HepG2 (cell line): Measurements from ENCODE around the gene SETD1A. TPM values are rescaled to one million over a fixed set of nuclear protein-coding genes. Genes with fewer than 3 reads are reported as not detected.

ENCODE experiments used
- BRCA1 ChIP-seq: sonication (generic); formaldehyde crosslinking; IDR thresholded peaks from 2 replicates; pipeline ENCODE4 v1.4.0; 2020; ENCODE audit warnings: missing genetic modification reagents
- CHCHD3 ChIP-seq: sonication (generic); formaldehyde crosslinking; IDR thresholded peaks from 2 replicates; pipeline ENCODE4 v1.8.0; 2022; ENCODE audit warnings: mild to moderate bottlenecking, missing genetic modification reagents, moderate library complexity
- DNMT1 ChIP-seq: sonication (generic); formaldehyde crosslinking; IDR thresholded peaks from 2 replicates; pipeline ENCODE4 v1.5.1; 2020; ENCODE audit warnings: mild to moderate bottlenecking, missing genetic modification reagents
- FOXO4 ChIP-seq: sonication (generic); formaldehyde crosslinking; conservative IDR thresholded peaks from 2 replicates; pipeline ENCODE4 v1.8.1; 2023; ENCODE audit warnings: missing genetic modification reagents
- HNRNPUL1 ChIP-seq: fragments of 200-400 bp; formaldehyde crosslinking; IDR thresholded peaks from 2 replicates; pipeline ENCODE4 v1.6.1; 2017; ENCODE audit warnings: low read depth, mild to moderate bottlenecking, low read length, moderate library complexity
- IRF9 ChIP-seq: sonication (generic); formaldehyde crosslinking; IDR thresholded peaks from 2 replicates; pipeline ENCODE4 v1.8.0; 2022; ENCODE audit warnings: missing genetic modification reagents, mild to moderate bottlenecking, borderline replicate concordance
- JUNB ChIP-seq: sonication (generic); formaldehyde crosslinking; IDR thresholded peaks from 2 replicates; pipeline ENCODE4 v1.8.0; 2022; ENCODE audit warnings: missing genetic modification reagents, mild to moderate bottlenecking, borderline replicate concordance
- MLLT10 ChIP-seq: sonication (generic); formaldehyde crosslinking; IDR thresholded peaks from 2 replicates; pipeline ENCODE4 v1.4.0; 2020; ENCODE audit warnings: missing genetic modification reagents
- MTF2 ChIP-seq: sonication (generic); formaldehyde crosslinking; IDR thresholded peaks from 2 replicates; pipeline ENCODE4 v1.5.0; 2020; ENCODE audit warnings: missing genetic modification reagents, borderline replicate concordance
- POLR2A ChIP-seq, 2 experiments: IDR thresholded peaks; 2 replicates each; pipeline ENCODE4 v1.6.1; 2011; ENCODE audit warnings: low read depth in 2 of 2, low read length in 2 of 2, mild to moderate bottlenecking in 1 of 2, moderate library complexity in 1 of 2; ENCODE audit not compliant: insufficient read depth in 1 of 2
- RARA ChIP-seq: IDR thresholded peaks from 2 replicates; pipeline ENCODE4 v1.6.1; 2016; ENCODE audit warnings: missing genetic modification reagents, missing compliant biosample characterization
- SOX6 ChIP-seq, 2 experiments: fragments of 450-650 bp in 1 of 2; sonication (generic) in 1 of 2; formaldehyde crosslinking in 1 of 2; IDR thresholded peaks; 2 replicates each; pipeline versions ENCODE4 v1.4.0 to v1.6.1; 2017 to 2020; ENCODE audit warnings: antibody characterized with exemption in 1 of 2, mild to moderate bottlenecking in 1 of 2, missing genetic modification reagents in 1 of 2
- TEAD3 ChIP-seq: optimal IDR thresholded peaks from 2 replicates; pipeline ENCODE3; 2016; ENCODE audit warnings: borderline replicate concordance
- ZNF335 ChIP-seq: sonication (generic); formaldehyde crosslinking; IDR thresholded peaks from 2 replicates; pipeline ENCODE4 v1.4.0; 2020; ENCODE audit warnings: missing genetic modification reagents
- ZNF546 ChIP-seq: sonication (generic); formaldehyde crosslinking; conservative IDR thresholded peaks from 2 replicates; pipeline ENCODE4 v1.8.1; 2023; ENCODE audit warnings: mild to moderate bottlenecking, missing genetic modification reagents
- ZNF549 ChIP-seq: sonication (generic); formaldehyde crosslinking; IDR thresholded peaks from 2 replicates; pipeline ENCODE4 v1.5.0; 2020; ENCODE audit warnings: missing genetic modification reagents
- ZNF607 ChIP-seq: sonication (generic); formaldehyde crosslinking; IDR thresholded peaks from 2 replicates; pipeline ENCODE4 v1.5.1; 2020; ENCODE audit warnings: missing genetic modification reagents, mild to moderate bottlenecking, borderline replicate concordance
- ZNF614 ChIP-seq: IDR thresholded peaks from 2 replicates; pipeline ENCODE4 v1.6.1; 2018; ENCODE audit warnings: missing biosample characterization, missing genetic modification reagents, inconsistent platforms, borderline replicate concordance
- ZNF883 ChIP-seq: sonication (generic); formaldehyde crosslinking; IDR thresholded peaks from 2 replicates; pipeline ENCODE4 v1.5.1; 2020; ENCODE audit warnings: mild to moderate bottlenecking, missing genetic modification reagents; ENCODE audit errors: not compliant biosample characterization
- polyA plus RNA-seq, 8 experiments: library from polyadenylated mRNA; depleted of rRNA in 3 of 8; stranded (reverse) in 7 of 8; unstranded in 1 of 8; fragments of >200 nt; fragmentation: Illumina TruSeq in 4 of 8; extraction: Trizol in 4 of 8; gene quantifications; 2 replicates each; pipeline versions ENCODE4 v1.2.1 to v1.2.3, GENCODE V29; 2011 to 2016; ENCODE audit warnings: low read depth in 4 of 8, missing spikeins in 1 of 8, mixed read lengths in 1 of 8; ENCODE audit not compliant: insufficient read depth in 1 of 8
- total RNA-seq, 5 experiments: library from RNA; depleted of rRNA; stranded (reverse); fragments of >200 nt; fragmentation: Illumina TruSeq; extraction: Trizol; gene quantifications; 2 replicates each; pipeline ENCODE4 v1.2.3, GENCODE V29; 2016; ENCODE audit warnings: low read depth in 1 of 5
- TF ChIP-seq, protein P1 (sequence below): sonication (generic); IDR thresholded peaks from 2 replicates; pipeline ENCODE4 v1.6.1; 2016; ENCODE audit warnings: low read depth, borderline replicate concordance
- TF ChIP-seq, protein P2 (sequence below): sonication (generic); formaldehyde crosslinking; IDR thresholded peaks from 2 replicates; pipeline ENCODE4 v1.8.1; 2023; ENCODE audit warnings: mild to moderate bottlenecking, missing genetic modification reagents
- TF ChIP-seq, protein P3 (sequence below): sonication (generic); formaldehyde crosslinking; IDR thresholded peaks from 2 replicates; pipeline ENCODE4 v1.4.0; 2020; ENCODE audit warnings: missing genetic modification reagents, borderline replicate concordance

The SETD1A gene
- total and polyA plus RNA-seq, 2 of the 13 experiments (the other 11 are each of a cell fraction or from before 2014, with no cell fraction given) = 3.8 to 5.6 TPM

GRCh38 chr16:30948667-30949649, 8.6 kb upstream of the SETD1A start, which contains the start of gene ORAI3 (continued):
- TF ChIP-seq BRCA1 (CRISPR knock-in tag) (no peak), JUNB (CRISPR knock-in tag) (no peak), FOXO4 (no peak), TEAD3 (no peak), RARA (CRISPR knock-in tag) (no peak; the same call in 1 of the 2 replicates), ZNF607 (CRISPR knock-in tag) (no peak; the same call in 1 of the 2 replicates), HNRNPUL1 (no peak), DNMT1 (CRISPR knock-in tag) (no peak), ZNF883 (CRISPR knock-in tag) (peak; percentile 63), ZNF335 (CRISPR knock-in tag) (no peak), ZNF546 (CRISPR knock-in tag) (no peak; the same call in none of the 2 replicates), CHCHD3 (CRISPR knock-in tag) (no peak), IRF9 (CRISPR knock-in tag) (no peak; the same call in 1 of the 2 replicates), ZNF614 (CRISPR knock-in tag) (no peak), MLLT10 (CRISPR knock-in tag) (no peak), POLR2A (IDR thresholded peaks at IDR 0.05; ENCODE audit: insufficient read depth in 1 of 2, low read depth in 2 of 2, low read length in 2 of 2) (0 out of 4 replicates have a peak, but pooled peaks of 1 of the 2 experiments have one; percentile 20), ZNF549 (no peak), MTF2 (CRISPR knock-in tag) (no peak; the same call in 1 of the 2 replicates), SOX6 (IDR thresholded peaks at IDR 0.05) (no peak), SOX6 (CRISPR knock-in tag; IDR thresholded peaks at IDR 0.05) (peak; percentile 11)
- TF ChIP-seq, protein P1, sequence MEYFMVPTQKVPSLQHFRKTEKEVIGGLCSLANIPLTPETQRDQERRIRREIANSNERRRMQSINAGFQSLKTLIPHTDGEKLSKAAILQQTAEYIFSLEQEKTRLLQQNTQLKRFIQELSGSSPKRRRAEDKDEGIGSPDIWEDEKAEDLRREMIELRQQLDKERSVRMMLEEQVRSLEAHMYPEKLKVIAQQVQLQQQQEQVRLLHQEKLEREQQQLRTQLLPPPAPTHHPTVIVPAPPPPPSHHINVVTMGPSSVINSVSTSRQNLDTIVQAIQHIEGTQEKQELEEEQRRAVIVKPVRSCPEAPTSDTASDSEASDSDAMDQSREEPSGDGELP = no peak
- TF ChIP-seq, protein P2, sequence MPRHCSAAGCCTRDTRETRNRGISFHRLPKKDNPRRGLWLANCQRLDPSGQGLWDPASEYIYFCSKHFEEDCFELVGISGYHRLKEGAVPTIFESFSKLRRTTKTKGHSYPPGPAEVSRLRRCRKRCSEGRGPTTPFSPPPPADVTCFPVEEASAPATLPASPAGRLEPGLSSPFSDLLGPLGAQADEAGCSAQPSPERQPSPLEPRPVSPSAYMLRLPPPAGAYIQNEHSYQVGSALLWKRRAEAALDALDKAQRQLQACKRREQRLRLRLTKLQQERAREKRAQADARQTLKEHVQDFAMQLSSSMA (CRISPR knock-in tag) = 0 out of 2 replicates have a peak, but pooled peaks have one; percentile 44
- TF ChIP-seq, protein P3, sequence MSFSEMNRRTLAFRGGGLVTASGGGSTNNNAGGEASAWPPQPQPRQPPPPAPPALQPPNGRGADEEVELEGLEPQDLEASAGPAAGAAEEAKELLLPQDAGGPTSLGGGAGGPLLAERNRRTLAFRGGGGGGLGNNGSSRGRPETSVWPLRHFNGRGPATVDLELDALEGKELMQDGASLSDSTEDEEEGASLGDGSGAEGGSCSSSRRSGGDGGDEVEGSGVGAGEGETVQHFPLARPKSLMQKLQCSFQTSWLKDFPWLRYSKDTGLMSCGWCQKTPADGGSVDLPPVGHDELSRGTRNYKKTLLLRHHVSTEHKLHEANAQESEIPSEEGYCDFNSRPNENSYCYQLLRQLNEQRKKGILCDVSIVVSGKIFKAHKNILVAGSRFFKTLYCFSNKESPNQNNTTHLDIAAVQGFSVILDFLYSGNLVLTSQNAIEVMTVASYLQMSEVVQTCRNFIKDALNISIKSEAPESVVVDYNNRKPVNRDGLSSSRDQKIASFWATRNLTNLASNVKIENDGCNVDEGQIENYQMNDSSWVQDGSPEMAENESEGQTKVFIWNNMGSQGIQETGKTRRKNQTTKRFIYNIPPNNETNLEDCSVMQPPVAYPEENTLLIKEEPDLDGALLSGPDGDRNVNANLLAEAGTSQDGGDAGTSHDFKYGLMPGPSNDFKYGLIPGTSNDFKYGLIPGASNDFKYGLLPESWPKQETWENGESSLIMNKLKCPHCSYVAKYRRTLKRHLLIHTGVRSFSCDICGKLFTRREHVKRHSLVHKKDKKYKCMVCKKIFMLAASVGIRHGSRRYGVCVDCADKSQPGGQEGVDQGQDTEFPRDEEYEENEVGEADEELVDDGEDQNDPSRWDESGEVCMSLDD (CRISPR knock-in tag) = peak; percentile 77; the same call in 1 of the 2 replicates
